C4-2B (cell line): ENCODE measurements around the gene MIX23.

Experiments
- ZFX ChIP-seq: fragments of 450-650 bp; IDR thresholded peaks from 2 replicates; pipeline ENCODE4 v1.6.1; 2017
- TF ChIP-seq, protein P1 (sequence below): fragments of 450-650 bp; conservative IDR thresholded peaks from 2 replicates; pipeline ENCODE4 v1.5.1; 2017; ENCODE audit warnings: mild to moderate bottlenecking

DNA sequence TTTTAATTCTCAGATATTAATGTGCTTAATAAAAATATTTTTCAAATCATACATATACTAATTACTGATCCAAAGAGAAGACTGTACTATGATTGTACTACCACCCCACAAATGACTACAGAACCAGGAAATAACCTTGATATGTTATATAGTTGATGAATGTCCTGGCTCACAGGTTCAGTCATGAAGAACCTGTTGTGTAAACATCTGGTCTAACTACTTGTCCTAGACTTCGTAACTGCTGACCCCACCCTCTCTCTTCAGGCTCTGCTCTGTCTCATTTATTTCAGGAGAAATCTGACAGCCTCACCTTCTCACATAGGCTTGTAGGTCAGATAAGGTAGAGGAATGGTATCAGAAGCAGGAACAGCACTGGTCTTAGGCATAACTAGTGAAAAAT lies 72.7 kb downstream of the MIX23 start:
- TF ChIP-seq, protein P1, sequence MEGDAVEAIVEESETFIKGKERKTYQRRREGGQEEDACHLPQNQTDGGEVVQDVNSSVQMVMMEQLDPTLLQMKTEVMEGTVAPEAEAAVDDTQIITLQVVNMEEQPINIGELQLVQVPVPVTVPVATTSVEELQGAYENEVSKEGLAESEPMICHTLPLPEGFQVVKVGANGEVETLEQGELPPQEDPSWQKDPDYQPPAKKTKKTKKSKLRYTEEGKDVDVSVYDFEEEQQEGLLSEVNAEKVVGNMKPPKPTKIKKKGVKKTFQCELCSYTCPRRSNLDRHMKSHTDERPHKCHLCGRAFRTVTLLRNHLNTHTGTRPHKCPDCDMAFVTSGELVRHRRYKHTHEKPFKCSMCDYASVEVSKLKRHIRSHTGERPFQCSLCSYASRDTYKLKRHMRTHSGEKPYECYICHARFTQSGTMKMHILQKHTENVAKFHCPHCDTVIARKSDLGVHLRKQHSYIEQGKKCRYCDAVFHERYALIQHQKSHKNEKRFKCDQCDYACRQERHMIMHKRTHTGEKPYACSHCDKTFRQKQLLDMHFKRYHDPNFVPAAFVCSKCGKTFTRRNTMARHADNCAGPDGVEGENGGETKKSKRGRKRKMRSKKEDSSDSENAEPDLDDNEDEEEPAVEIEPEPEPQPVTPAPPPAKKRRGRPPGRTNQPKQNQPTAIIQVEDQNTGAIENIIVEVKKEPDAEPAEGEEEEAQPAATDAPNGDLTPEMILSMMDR, result no peak
- TF ChIP-seq ZFX, result no peak
